ENCODE data around the gene TRIM44.
A peak's percentile ranks its signal among the peaks of the same experiment; 100 is the strongest.
"Not testable (repeated sequence)": the region's sequence is repeated elsewhere in the genome, so short reads cannot be mapped to it uniquely, and the experiment has no call there.

The TRIM44 gene

DNA sequence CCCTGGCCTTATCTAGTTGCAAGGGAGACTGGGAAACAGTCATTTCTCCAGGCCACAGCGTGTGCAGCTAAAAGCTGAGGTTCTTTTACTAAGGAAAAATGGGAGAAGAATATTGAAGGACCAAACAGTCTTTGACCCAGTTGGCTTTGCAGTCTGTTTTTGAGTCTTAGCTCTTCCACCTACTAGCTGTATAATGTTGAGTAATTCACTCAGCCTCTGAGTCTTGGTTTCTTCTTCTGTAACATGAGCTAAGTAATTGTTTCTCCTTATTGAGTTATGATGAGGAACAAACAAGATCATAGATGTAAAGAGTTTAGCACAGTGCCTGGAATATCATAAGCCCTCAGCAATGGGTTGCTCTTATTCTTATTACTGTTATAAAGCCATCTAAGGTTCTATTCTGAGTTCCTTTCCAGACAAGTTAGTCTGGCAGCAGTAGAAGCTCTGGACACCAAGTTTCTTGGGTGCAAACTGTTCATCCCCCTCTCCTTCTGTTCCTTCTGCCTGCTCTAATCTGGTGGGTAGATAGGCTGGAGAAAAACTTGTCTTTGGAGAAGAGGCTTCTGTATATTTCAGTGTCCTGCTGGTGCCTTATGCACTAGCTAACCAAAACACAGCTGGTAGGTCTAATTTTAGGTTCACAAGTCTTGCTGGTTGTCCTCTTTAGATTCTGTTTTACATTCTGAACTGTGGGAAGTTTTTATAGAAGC is 13.5 kb downstream of the TRIM44 start:
- DNase-seq: no peak

DNA sequence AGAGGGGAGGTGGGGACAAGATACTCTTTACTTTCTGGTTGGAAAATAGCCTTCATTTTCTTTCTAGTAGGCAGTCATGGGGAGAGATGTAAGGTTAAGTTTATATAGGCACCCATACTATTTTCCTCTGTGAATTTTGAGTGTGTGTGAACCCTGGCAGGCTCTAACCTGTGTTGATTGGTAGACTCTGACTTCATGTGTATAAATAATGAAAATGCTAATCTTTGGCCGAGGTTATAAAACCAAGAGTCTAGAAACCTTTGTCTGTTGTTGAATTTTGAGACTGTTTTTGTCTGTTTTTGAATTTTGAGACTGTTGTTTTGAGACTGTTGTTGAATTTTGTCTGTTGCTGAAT is 14.0 kb downstream of the TRIM44 start:
- DNase-seq: no peak

DNA sequence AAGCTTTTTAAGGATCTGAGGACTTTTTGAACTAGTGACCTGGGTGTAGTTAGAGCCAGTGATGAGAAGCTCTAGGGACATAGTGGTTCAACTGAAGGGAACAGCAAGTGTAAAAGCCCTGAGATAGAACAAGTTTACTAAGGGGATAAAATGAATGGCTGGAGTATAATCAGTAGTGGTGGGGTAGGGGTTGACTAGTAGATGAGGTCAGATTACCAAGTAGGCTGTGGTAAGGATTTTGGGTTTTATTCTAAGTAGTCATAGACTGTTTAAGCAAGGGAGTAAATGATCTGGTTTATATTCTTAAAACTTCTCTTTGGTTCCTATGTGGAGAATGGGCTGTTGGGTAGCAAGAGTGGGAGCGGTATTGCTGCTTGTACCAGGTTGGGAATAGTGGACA is 15.3 kb downstream of the TRIM44 start:
- no peak for DNase-seq

DNA sequence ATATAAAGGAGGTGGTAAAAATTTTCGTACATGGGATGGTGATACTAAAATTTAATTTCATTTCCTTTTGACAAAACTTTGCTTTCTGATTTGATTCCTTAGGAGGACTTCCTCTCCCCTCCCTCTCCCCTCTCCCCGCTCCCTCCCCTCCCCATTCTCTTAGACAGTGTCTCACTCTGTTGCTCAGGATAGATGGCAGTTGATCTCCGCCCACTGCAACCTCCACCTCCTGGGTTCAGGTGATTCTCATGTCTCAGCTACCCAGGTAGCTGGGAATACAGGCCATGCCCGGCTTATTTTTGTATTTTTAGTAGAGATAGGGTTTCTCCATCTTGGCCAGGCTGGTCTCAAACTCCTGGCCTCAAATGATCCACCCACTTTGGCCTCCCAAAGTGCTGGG is 15.9 kb downstream of the TRIM44 start:
- DNase-seq: no peak

DNA sequence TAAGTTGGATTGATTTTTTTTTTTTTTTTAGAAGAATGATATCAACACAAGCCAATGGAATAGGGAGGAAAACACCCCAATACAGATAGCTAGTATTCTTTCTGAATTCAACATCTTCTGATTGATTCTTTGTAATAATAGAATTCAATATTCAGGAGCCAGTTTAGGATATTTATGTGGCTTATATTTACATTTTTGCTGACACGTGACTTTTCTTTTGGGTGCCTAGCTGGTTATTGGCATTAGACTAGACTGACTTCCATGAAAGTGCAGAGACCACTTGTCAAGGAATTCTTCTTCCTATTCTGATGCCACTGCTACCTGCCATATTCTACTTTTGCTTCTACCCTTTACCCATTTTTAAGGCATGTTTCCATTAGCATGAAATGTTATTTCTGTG is 16.4 kb downstream of the TRIM44 start:
- no peak for DNase-seq

DNA sequence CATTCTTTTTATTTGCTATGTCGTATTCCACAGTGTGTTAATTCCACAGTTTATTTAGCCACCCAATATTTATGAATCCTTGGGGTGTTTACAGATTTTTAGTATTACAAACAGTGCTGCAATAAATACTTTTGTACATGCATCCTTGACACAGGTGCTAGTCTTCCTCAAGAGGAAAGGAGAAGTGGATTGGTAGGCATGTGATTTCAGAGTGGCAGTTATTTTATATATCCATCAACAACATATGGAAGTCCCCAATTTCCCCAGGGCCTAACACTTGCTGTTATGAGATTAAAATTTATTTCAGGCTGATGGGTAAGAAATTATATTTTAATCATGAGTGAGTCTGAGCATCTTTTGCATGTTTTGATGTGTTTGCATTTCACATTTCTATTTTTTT is 17.9 kb downstream of the TRIM44 start:
- DNase-seq: no peak

DNA sequence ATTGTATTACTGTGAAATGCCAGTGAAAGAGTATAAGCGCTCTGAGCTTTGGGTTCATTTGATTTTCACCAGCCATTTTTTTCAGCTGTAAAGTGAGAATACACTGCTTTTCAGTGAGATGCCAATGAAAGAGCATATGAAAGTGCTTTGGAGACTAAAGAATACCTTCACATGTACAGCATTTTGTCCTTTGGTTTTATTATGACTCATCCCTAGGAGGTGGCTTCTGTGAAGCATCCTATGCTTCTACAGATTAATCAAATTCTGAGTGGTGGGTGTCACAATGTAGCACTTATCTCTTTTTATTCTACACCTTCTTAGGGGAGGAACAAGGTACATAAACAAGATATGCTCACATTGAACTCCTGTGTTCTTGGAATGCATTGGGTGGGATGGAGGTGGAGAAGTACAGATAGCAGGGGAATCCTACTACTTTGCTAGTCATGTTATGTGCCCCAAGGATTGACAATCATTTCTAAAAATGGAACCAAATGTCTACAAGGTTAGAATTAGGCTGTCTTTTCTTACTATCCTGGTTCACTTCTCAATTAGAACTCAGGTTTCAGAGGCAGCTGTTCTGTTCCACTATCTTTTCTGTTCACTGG is 18.7 kb downstream of the TRIM44 start:
- no peak for DNase-seq

DNA sequence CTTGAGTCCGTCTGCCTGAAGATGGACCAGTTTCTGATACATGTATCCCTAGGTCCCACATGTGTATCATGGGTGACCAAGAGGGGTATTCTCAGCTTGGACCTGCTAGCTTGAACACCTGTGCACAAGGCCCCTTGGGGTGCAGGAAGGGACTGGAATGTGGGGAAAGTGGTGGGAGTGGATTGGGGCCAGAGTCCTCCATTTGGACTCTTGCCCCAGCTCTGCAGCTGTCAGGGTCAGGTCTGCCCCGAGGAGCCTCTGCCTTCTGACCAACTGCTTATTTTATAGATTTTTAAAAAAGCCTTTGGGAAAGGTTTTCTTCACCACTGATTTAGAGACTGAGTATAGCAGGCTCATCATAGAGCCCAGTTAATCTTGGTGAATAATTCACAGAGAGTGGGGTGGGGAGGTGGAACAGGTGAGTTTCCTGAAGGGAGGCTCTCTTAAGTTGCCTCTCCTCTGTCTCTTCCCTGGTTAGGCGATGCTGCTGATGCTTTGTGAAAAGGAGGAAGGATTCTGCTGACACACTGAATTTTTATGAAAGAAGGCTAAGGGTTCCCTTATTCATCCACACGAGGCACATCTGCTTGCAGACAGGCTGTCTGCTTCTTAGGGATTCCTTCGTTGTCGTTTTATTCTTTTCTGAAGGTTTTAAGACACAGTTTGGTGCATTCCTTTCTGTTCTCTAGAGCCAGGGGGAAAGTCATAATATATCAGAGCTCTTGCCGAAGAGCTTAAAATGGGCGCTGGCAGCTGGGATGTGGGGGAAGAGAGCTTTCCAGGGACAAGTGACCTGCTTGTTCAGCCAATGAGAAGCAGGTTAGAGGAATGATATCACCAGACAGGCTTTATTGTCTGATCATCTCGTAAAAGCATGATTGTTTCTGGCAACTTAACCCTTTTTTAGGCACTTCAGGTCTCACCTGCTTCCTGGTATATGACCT is 19.9 kb downstream of the TRIM44 start:
- peak; percentile 40 for DNase-seq

DNA sequence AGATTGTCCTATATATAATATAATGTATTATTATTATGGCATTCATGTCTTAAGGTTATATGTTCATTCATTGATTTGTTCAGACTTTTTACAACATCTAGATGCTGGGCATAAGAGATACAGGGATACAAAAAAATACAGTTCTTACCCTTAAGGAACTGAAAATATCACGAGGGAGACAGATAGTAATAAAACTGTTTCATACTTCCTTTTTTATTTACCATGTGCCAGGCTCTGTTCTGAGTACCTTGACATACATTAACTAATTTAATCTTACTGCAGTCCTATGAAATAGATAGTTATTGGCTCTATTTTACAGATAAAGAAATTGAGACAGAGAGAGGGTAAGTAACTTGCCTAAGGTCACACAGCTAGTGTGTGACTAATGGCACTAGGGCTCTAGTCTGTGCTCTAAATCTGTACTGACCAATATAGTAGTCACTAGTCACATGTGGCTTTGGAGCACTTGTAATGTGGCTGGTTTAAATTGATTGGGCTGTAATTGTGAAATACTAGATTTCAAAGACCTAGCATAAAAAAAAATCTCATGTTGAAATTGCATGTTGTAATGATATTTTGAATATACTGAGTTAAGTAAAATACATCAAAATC is 21.3 kb downstream of the TRIM44 start:
- DNase-seq: no peak

DNA sequence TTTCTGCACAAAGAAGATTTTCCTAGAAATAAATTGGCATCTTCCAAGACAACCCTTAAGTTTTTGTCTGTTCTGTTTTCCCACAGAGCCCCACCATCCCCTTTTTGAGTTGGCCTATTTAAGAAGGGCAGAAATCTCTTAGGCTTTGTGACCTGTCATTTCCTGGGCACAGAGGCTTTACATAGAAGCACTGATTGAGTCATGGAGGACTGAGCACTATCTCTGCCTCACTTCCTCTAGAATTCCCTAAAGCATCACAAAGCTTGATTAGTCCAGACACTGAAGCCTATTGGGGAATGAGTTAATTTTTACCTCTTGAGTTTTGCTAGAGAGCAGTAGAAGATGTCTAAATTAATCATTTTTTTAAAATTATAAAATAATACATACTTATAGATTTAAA is 25.4 kb downstream of the TRIM44 start:
- DNase-seq: no peak

DNA sequence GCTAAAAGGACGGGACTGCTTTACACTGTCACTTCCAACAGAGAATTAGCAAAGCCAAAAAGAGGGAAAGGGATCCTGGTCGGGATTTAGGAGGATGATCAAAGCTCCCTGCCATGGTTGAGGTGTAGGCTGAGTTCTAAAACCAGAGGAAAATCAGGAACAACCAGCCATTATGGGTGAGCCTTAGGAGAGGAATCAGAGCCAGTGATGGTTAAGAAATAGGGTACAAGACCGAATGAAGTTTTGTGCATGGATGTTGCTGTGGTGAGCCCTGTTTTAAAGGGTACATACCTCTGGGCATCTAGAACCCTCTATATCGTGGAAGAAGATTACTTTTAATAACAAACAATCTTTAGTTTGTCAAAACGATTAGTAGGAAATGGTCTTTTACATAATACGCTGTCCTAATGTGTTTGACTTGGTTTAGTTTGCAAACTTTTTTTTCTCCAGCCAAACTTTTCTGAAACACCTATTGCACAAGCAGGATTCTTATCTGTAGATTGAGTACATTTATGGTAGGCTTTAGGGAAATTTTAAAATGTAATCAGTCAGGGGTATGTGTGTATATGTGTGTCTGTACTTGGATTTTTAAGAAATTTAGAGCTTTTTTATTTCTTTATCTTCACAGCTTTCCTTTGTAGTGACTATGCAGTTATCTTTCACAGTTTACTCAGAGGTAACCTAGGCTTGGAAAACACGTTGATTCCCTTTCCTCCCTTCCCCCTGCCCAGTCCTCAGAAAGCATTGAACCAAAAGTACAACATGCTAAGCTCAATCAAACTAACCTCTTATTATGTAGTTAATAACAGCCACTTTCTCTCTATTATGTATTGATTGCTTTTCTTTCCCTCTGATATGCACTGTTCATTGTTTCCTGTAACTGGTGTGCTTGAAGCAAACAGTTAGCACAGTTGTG is 26.8 kb downstream of the TRIM44 start:
- DNase-seq: no peak

DNA sequence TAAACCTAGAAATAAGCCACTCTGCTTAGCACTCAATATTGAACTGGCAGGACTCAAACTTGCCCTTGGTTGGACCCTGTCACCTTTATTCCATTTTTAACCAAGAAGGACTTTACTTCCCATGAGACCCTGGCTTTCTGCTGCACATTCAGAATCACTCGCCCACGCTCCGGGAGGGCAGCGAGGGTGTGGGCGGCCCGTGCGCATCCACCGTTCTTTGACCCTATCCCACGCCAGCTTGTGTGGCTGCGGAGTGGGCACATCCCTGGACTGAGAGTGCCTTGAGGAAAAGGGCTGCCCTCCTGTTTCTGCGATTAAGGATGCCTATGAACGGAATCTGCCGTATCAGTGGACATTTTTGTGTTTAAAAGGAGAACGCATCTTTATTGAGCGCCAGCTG is 39.6 kb downstream of the TRIM44 start:
- no peak for DNase-seq

DNA sequence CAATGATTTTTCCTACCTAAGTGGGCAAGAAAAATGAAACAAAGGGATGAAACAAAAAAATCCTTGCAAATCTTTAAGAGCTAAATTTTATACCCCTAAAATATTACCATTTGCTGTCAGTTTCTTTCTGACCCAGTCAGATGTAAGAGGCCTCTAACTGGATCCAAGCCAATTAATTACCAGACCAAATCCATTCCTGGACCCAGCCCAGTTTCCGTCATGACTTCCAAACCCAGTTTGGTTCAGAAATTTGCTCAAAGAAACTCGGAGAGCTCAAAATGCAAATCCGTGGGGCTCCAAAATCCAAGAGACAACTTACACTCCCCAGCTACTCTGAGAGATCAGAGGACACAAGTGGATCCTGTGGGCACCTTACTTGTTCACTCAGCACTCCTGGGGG is 46.8 kb downstream of the TRIM44 start:
- no peak for DNase-seq

DNA sequence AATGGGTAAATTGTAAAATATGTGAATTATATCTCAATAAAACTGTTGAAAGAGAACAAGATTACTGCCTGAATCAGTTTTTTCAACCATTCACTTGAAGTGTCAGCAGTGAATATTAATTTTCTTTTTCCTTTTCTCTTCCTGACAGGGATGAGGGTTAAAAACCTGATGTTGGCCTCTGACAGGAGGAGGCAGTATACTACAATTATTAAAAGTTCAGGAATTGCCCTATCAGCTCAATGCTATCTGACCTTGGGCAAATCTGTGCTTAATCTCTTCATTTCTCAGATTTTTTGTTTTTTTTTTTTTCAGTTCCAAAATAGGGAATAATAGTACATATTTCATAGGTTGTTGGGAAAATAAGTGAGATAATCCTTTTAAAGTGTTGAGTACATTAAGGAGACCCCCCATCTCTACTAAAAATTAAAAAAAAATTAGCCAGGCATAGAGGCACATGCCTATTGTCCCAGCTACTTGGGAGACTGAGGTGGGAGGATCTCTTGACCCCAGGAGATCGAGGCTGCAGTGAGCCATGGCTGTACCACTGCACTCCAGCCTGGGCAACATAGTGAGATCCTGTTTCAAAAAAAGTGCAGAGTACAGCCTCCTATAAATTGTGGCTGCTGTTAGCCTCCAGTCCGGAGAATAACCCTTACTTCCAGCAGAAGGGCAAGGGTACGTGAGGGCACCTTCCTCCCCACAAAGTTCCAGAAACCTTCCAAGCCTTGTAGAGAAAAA is 48.8 kb downstream of the TRIM44 start:
- DNase-seq: no peak

DNA sequence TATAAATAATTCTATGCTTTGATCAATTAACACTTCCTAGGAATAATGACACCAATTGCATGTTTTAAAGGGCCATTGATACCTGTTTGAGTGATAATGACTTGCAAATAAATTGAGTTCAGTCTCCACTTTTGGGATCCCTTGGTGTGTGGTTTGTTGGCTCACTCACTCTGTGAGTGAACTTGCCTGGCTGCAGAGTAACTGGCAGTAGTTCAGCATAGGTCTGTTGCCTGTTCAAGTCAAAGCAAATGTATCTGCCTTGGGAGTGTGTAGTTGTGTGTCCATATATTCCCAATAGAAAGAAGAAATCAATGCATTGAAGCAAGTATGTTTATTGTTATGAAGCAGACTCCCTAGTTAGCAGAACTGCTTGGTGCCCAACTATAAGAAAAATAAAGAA is 49.3 kb downstream of the TRIM44 start:
- DNase-seq: no peak

DNA sequence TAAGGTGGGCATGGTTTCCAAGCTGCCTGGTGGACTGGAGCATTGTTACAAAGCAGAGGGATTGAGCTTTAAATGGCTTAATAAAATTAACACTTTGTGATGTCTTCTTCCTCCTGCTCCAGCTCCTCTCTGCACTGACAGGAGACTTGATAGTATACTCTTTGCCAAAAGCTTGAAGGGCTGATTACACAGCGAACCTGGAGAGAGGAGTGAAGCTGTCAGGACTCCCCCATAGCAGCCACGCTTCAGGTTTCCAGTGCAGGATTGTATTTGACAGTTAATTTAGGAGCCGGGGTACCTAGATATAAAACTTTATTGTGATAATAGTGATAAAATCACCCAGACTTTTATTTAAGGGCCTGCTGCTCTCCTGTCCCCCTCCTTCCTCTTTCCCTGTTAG is 50.0 kb downstream of the TRIM44 start:
- no peak for DNase-seq

DNA sequence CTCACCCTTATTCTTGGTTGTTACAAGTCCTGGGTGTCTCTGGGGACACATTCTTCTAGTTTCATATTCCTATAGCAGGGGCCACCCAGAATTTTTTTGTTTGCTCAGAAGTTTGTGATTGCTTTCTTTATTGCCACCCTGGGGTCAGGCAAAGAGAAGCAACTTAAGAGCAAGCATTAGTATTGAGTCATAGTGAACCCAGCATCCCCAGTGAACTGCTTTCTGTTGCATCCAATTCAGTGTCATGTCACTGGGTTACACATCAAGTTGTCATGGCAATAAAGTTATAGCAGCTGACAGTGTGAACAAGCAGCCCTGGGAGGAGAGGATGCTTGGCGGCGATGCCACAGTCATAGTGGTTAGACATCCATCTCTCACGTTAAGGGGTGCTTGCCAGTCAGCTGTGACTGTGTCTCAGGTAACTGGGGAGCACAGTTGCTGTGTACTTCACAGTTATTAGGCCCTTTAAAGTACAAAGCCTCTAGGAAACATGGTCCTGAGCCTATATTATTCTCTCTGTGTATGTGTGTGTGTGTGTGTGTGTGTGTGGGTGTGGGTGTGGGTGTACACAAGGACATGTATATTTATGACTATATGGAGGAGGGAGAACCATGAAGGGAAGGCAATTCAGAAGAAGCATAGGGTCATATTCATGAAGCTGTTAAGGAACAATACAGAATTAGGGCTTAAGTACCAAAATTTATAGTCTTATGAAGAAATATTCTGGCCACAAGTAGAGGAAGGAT is 52.5 kb downstream of the TRIM44 start:
- DNase-seq: no peak

DNA sequence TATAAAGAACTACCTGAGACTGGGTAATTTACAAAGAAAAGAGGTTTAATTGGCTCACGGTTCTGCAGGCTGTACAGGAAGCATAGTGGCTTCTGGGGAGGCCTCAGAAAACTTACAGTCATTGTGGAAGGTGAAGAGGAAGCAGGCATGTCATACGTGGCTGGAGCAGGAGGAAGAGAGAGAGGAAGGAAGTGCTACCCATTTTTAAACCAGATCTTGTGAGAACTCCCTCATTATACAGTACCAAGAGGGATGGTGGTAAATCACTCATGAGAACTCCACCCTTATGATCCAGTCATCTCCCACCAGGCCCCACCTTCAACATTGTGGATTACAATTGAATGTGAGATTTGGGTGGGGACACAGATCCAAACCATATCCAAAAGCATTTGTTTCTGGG is 53.1 kb downstream of the TRIM44 start:
- not testable (repeated sequence) for DNase-seq

DNA sequence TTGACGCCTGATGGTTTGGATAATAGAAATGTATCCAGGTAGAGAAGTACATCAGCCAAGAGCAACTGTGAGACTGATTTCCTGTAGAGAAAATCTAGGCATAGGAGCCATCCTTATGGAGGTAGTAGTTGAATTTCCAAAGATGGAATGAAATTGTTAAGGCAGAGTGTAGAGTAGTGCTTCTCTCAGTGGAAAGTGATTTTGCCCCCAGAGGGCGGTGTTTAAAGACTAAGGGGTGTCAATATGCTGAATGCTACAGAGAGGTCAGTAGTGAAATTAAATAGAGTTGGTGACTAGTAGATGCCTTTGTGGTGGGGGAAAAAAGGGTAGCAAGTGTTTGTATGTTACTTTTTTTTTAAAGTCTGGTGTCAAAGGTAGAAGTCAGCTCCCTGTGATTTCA is 54.5 kb downstream of the TRIM44 start:
- DNase-seq: no peak

DNA sequence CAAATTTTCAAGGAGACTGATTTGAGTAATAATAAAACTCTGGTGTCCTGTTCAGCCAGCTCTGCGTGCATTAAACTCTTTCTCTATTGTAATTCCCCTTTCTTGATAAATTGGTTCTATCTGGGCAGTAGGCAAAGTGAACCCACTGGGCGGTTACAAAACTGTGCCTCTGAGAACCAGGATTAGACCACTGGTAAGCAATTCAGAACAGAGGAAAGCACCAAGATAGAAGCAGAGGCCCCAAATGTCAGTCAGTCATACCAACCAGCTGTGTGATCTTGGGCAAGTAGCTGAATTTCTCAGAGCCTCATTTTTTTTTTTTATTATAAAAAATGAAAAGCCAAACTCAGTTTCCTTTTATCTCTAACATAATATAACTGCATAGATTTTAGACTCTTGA is 54.9 kb downstream of the TRIM44 start:
- no peak for DNase-seq

Measured in right forelimb (tissue), 1 donor.